GM18858 (cell line): ENCODE data around the gene MMP11.
"Not testable (repeated sequence)": the region's sequence is repeated elsewhere in the genome, so short reads cannot be mapped to it uniquely, and the experiment has no call there.

ENCODE experiments used
- ATAC-seq: cut with Tn5 transposase; IDR thresholded peaks from one replicate; pipeline ENCODE4 v1.9.1; 2021; ENCODE audit not compliant: unreplicated experiment

MMP11 gene

GRCh38 chr22:23772649-23773473 lies at the start of gene MMP11:
Gene MMP11, plus strand, starts transcription at chr22:23772849. Its CDS starts 22 bp downstream, at chr22:23772871.
- no peak for ATAC-seq

GRCh38 chr22:23728108-23728507 lies 44.5 kb upstream of the MMP11 start:
- not testable (repeated sequence) for ATAC-seq

GRCh38 chr22:23737696-23738095 lies 35.0 kb upstream of the MMP11 start:
- no peak for ATAC-seq

GRCh38 chr22:23742505-23743264 lies 30.0 kb upstream of the MMP11 start:
- ATAC-seq: no peak

GRCh38 chr22:23743303-23743705 lies 29.3 kb upstream of the MMP11 start:
- no peak for ATAC-seq

- no peak for ATAC-seq
Observed at GRCh38 chr22:23744001-23744400, 28.6 kb upstream of the MMP11 start.

GRCh38 chr22:23744485-23744884 lies 28.2 kb upstream of the MMP11 start:
- ATAC-seq: no peak

- no peak for ATAC-seq
Observed at GRCh38 chr22:23745791-23746190, 26.9 kb upstream of the MMP11 start.

- ATAC-seq: no peak
Observed at GRCh38 chr22:23749841-23750301, 22.8 kb upstream of the MMP11 start.

GRCh38 chr22:23750367-23750713 lies 22.3 kb upstream of the MMP11 start:
- no peak for ATAC-seq

GRCh38 chr22:23750714-23751440 lies 21.8 kb upstream of the MMP11 start, which contains the start of gene ZNF70:
Gene ZNF70, minus strand, starts transcription at chr22:23751112. Its CDS starts 5,972 bp downstream, at chr22:23745140.
- ATAC-seq: no peak

- no peak for ATAC-seq
Observed at GRCh38 chr22:23751441-23751996, 21.1 kb upstream of the MMP11 start.

GRCh38 chr22:23752090-23752691 lies 20.5 kb upstream of the MMP11 start:
- no peak for ATAC-seq

GRCh38 chr22:23752750-23753149 lies 19.9 kb upstream of the MMP11 start:
- ATAC-seq: no peak

GRCh38 chr22:23753385-23753784 lies 19.3 kb upstream of the MMP11 start:
- no peak for ATAC-seq

GRCh38 chr22:23754220-23754919 lies 18.3 kb upstream of the MMP11 start, which contains the start of gene VPREB3:
Gene VPREB3, minus strand, starts transcription at chr22:23754425. Its CDS starts 62 bp downstream, at chr22:23754363.
- ATAC-seq: no peak

- no peak for ATAC-seq
Observed at GRCh38 chr22:23754980-23755636, 17.5 kb upstream of the MMP11 start.

GRCh38 chr22:23755711-23756110 lies 16.9 kb upstream of the MMP11 start:
- no peak for ATAC-seq

GRCh38 chr22:23756891-23757290 lies 15.8 kb upstream of the MMP11 start:
- ATAC-seq: no peak
